ENCODE data around the gene RNF217. TPM values are rescaled to one million over a fixed set of nuclear protein-coding genes. Genes with fewer than 3 reads are reported as not detected.

Gene RNF217
- total RNA-seq, 2 experiments from 2014 or later = 1.7 to 2.4 TPM

DNA sequence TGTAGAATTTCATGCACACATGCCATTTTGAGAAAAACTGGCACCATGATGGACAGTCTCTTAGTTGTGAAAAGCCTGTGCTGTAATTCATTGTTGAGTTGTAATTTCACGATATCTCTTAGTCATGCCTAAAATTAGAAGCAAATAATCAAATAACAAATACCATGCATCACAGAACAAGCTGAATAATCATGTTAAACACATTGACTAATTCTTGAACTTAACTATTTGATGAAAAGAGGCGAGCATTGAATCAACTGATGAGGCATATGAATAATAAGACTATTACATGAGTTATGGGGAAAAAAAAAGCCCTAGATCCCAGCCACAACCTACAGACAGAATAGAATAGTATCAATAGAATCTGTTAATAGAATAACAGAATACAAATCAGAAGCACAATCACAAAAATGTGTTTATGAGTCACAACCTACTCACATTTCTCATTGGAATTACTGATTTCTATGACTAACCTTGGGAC lies 14.2 kb upstream of the RNF217 start:
- Mint-ChIP-seq H3K4me1 (peaks cover 4% of the 10 kb centered on the region), H3K9me3 (ENCODE audit: low read depth) (no peaks in the 10 kb centered on the region), H3K27me3 (peaks cover 8% of the 10 kb centered on the region), H3K27ac (no peak overlapping the region), H3K4me3 (no peak overlapping the region), H3K36me3 (ENCODE audit: low read depth) (no peaks in the 10 kb centered on the region)
- ChIA-PET POLR2A (no interaction called here), CTCF (interaction anchor here (0.7 kb wide), 1 partner anchor 30 kb away, joined by 5 read pairs; no protein-coding TSS in a partner anchor)
- DNase-seq = no peak
- no peak for ATAC-seq
- intact Hi-C loops (cut with DNase I, micrococcal nuclease) = no loop called here

DNA sequence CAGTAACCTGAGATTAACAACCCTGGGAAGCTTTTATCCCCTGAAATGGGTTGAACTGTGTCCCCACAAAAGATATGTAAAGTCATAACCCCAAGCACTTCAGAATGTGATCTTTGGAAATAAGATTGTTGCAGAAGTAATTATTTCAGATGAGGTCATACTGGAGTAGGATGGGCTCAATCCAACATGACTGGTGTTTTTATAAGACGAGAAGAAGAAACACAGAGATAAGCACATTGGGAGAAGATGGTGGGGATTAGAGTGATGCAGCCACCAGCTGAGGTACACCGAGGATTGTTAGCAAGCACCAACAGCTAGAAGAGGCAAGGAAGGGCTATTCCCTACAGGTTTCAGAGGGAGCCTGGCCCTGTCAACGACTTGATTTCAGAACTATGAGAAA lies 12.5 kb upstream of the RNF217 start:
- H3K9me3 Mint-ChIP-seq (ENCODE audit: low read depth) = no peaks in the 10 kb centered on the region

DNA sequence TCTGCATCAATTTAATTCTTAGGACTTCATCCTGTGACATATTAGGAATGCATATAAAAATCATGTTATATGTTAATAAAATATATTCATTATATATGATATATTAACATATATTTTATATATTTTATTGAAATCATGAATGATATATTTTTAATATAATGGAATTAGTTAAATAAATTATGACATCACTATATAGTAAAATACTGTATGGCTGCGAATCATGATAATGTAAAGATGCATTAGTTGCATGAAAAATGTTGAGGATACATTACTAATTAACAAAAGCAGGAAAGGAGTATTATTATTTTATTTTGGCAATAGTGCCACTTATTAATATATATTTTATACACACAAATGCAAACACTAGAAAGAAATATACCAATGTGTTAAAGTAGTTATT lies 8.4 kb upstream of the RNF217 start:
- Mint-ChIP-seq H3K9me3 (ENCODE audit: low read depth) (no peaks in the 10 kb centered on the region), H3K4me1 (peaks cover 2% of the 10 kb centered on the region), H3K36me3 (ENCODE audit: low read depth) (no peaks in the 10 kb centered on the region), H3K27ac (no peak overlapping the region), H3K27me3 (peaks cover 13% of the 10 kb centered on the region), H3K4me3 (no peak overlapping the region)
- intact Hi-C loops (cut with DNase I, micrococcal nuclease) = no loop called here
- POLR2A ChIA-PET = no interaction called here
- CTCF ChIA-PET = no interaction called here
- DNase-seq (no peak), ATAC-seq (no peak)

More for the DNA sequence above, 12.5 kb upstream of the RNF217 start:
- CTCF ChIA-PET = no interaction called here
- H3K4me3 Mint-ChIP-seq = no peak overlapping the region
- no peaks in the 10 kb centered on the region for H3K36me3 Mint-ChIP-seq (ENCODE audit: low read depth)
- DNase-seq (no peak), ATAC-seq (no peak)
- POLR2A ChIA-PET = no interaction called here
- no peak overlapping the region for H3K27ac Mint-ChIP-seq
- peaks cover 8% of the 10 kb centered on the region for H3K27me3 Mint-ChIP-seq
- H3K4me1 Mint-ChIP-seq = peaks cover 4% of the 10 kb centered on the region
- intact Hi-C loops (cut with DNase I, micrococcal nuclease) = no loop called here

DNA sequence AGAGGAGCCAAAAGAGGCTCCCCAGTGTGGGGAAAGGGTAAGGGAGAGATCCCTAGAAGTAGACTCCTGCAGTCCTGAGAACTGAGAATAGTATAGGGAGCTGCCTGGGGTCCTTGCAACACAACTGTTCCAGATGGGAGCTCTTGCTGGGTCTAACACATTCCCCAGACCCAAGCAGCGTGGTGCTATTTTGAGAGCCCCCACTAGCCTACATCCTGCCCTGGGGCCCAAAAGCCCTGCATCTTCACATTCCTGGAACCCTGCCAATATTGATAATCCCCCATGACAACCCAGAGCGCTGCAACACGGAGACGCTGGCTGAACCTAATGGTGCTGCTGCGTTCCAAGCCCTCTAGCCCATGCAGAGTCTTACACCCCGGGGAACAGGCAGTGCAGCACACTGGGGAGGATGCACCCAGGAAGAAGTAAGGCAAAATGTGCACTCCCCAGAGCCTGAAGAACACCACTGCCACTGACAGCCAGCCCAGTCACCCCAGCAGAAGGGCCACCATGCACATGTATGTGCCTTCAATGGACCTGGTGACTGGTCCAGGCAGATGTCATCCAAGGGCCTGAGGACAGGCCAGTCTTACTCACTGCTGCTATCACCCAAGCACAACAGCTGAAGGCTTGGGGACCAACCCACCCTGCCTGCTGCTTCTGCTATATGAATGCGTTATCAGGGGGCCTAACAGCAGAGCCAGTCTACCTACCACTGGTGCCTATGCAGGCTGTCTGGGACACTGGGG lies 7.0 kb upstream of the RNF217 start:
- Mint-ChIP-seq H3K4me3 (no peak overlapping the region), H3K9me3 (ENCODE audit: low read depth) (no peaks in the 10 kb centered on the region), H3K36me3 (ENCODE audit: low read depth) (no peaks in the 10 kb centered on the region), H3K4me1 (peaks cover 4% of the 10 kb centered on the region), H3K27me3 (peaks cover 19% of the 10 kb centered on the region), H3K27ac (no peak overlapping the region)
- ChIA-PET POLR2A (no interaction called here), CTCF (no interaction called here)
- intact Hi-C loops (cut with DNase I, micrococcal nuclease) = no loop called here
- no peak for DNase-seq
- no peak for ATAC-seq

DNA sequence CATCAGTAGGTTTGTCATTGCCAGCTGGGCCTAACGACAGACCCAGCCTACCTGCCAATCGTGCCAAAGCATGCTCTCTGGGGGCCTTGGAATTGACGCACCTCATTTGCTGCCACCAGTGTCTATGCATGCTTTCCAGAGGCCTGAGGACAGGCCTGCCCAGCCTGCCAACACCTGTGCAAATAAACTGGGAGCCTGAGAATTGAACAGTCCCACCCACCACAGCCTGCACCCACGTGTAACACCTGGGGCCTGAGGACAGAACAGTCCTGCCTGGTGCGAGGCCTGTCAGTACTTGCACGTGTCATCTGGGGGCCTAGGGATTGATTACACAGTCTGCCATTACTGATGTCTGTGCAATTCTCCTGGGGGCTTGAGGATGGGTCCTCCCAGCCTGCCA lies 6.2 kb upstream of the RNF217 start:
- Mint-ChIP-seq H3K9me3 (ENCODE audit: low read depth) (no peaks in the 10 kb centered on the region), H3K4me1 (peaks cover 4% of the 10 kb centered on the region), H3K27me3 (peaks cover 25% of the 10 kb centered on the region), H3K4me3 (no peak overlapping the region), H3K27ac (no peak overlapping the region), H3K36me3 (ENCODE audit: low read depth) (no peaks in the 10 kb centered on the region)
- intact Hi-C loops (cut with DNase I, micrococcal nuclease) = no loop called here
- no peak for DNase-seq
- ATAC-seq = no peak
- CTCF ChIA-PET = no interaction called here
- POLR2A ChIA-PET = no interaction called here

DNA sequence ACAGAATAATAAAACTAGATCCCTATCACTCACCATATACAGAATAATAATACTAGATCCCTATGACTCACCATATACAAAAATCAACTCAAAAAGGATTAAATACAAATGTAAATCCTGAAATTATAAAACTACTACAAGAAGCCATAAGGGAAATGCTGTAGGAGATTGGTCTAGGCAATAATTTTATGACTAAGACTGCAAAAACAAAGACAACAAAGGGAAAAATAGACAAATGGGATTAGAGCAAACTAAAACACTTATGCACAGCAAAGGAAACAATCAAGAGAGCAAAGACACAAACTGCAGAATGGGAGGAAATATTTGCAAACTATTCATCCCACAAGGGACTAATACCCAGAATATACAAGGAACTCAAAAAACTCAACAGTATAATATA lies 4.1 kb upstream of the RNF217 start:
- Mint-ChIP-seq H3K36me3 (ENCODE audit: low read depth) (no peaks in the 10 kb centered on the region), H3K27ac (no peak overlapping the region), H3K4me1 (peaks cover 12% of the 10 kb centered on the region), H3K27me3 (peaks cover 34% of the 10 kb centered on the region), H3K4me3 (no peak overlapping the region), H3K9me3 (ENCODE audit: low read depth) (no peaks in the 10 kb centered on the region)
- no peak for DNase-seq
- ChIA-PET POLR2A (no interaction called here), CTCF (no interaction called here)
- no peak for ATAC-seq
- intact Hi-C loops (cut with DNase I, micrococcal nuclease) = no loop called here

DNA sequence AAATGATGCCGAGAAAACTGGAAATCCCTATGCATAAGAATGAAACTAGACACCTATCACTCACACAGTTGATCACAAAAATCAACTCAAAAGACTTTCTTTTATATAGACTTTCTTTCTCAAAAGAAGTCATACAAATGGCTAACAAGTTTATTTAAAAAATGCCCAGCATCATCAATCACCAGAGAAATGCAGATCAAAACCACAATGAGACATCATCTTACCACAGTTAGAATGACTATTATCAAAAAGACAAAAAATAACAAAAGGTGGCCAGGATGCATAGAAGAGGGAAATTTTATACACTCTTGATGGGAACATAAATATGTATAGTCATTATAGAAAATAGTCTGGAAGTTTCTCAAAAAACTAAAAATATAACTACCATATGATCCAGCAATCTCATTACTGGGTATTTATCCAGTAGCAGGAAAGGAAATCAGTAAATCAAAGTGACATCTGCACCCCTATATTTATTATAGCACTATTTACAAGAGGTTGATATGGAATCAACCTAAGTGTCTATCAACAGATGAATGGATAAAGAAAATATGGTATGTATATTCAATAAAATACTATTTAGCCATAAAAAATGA lies 3.4 kb upstream of the RNF217 start:
- intact Hi-C loops (cut with DNase I, micrococcal nuclease) = no loop called here
- no peak for DNase-seq
- peaks cover 17% of the 10 kb centered on the region for H3K4me1 Mint-ChIP-seq
- POLR2A ChIA-PET = no interaction called here
- peak; percentile 24 for ATAC-seq
- H3K27me3 Mint-ChIP-seq = peaks cover 39% of the 10 kb centered on the region
- no peaks in the 10 kb centered on the region for H3K9me3 Mint-ChIP-seq (ENCODE audit: low read depth)
- H3K4me3 Mint-ChIP-seq = no peak overlapping the region
- CTCF ChIA-PET = no interaction called here
- H3K36me3 Mint-ChIP-seq (ENCODE audit: low read depth) = no peaks in the 10 kb centered on the region
- no peak overlapping the region for H3K27ac Mint-ChIP-seq

DNA sequence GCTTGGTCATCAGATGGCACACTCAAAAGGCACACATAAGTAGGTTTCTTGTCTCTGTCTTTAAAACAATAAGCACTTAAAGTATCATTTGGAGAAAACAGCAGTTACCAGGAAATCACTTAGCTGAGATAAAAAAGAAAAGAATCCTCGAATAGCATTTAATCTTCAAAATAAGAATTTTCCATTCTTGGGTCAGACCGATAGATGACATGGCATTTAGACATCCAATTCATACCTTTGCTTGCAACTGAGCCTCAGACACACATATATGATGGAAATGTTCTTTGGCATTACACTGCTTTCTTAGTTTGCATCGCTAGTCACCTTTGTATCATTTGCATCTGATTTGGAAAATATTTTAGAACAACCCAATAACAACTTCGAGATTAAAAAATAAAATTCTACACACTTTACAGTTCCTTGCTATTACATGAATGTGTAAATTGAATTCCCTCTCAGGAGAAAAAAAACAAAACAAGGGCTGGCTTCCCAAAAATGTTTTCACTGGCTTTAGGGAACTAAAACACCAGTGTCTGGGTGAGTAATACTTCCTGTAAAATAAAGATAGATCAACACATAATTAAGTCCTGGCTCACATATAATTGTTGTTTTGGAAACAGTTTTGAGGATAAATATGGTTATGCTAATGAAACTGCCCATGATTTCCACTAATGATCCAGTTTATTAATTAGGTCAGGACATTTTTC lies 1.3 kb upstream of the RNF217 start:
- CTCF ChIA-PET = no interaction called here
- Mint-ChIP-seq H3K4me3 (peak overlapping the region; percentile 70), H3K4me1 (peaks cover 19% of the 10 kb centered on the region), H3K9me3 (ENCODE audit: low read depth) (no peaks in the 10 kb centered on the region), H3K27ac (no peak overlapping the region), H3K27me3 (peaks cover 48% of the 10 kb centered on the region), H3K36me3 (ENCODE audit: low read depth) (no peaks in the 10 kb centered on the region)
- ATAC-seq = no peak
- DNase-seq = no peak
- intact Hi-C loops (cut with DNase I, micrococcal nuclease) = loop anchor here in 1 of 2 experiments (5.0 kb wide), 1 partner anchor 151 kb away; no protein-coding TSS in a partner anchor
- POLR2A ChIA-PET = no interaction called here

DNA sequence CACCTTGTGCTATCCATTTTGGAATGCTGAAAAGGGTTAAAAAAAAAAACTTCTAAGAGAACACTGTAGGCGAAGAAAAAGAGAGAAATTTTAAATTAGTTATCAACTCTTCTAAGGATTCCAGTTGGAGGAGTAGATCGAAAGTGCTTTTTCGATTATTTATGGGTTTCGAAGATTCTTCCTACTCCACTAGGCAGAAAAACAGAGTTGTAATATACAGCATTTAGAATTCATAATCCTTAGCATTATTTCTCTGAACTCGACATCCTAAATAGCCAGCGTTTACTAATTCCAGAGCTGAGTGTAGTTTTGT lies 817 bp upstream of the RNF217 start:
- H3K9me3 Mint-ChIP-seq (ENCODE audit: low read depth) = no peaks in the 10 kb centered on the region
- peak overlapping the region; percentile 28 for H3K27ac Mint-ChIP-seq
- no peak for ATAC-seq
- peaks cover 21% of the 10 kb centered on the region for H3K4me1 Mint-ChIP-seq
- H3K4me3 Mint-ChIP-seq = peak overlapping the region; percentile 70
- DNase-seq = no peak
- ChIA-PET CTCF (no interaction called here), POLR2A (no interaction called here)
- intact Hi-C loops (cut with DNase I, micrococcal nuclease) = loop anchor here in 1 of 2 experiments (5.0 kb wide), 1 partner anchor 151 kb away; no protein-coding TSS in a partner anchor
- H3K27me3 Mint-ChIP-seq = peaks cover 49% of the 10 kb centered on the region
- H3K36me3 Mint-ChIP-seq (ENCODE audit: low read depth) = no peaks in the 10 kb centered on the region

DNA sequence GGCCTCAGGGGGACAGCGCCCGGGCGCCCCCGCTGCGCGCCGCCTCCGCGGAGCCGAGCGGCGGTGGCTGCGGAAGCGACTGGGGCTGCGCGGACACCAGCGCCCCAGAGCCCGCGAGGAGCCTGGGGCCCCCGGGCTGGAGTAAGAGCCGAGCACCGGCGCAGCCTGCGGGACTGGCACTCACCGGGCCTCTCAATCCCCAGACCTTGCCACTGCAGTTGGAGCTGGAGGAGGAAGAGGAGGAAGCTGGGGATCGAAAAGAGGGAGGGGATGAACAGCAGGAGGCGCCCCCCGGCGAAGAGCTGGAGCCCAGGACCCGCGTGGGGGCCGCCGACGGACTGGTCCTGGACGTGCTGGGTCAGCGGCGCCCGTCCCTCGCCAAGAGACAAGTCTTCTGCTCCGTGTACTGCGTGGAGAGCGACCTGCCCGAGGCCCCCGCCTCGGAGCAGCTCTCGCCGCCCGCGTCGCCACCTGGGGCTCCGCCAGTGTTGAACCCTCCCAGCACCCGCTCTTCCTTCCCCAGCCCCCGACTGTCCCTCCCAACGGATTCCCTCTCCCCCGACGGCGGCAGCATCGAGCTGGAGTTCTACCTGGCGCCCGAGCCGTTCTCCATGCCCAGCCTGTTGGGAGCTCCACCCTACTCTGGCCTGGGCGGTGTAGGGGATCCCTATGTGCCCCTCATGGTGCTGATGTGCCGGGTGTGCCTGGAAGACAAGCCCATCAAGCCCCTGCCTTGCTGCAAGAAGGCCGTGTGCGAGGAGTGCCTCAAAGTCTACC lies 590 bp downstream of the RNF217 start:
- H3K27ac Mint-ChIP-seq = no peak overlapping the region
- H3K4me1 Mint-ChIP-seq = peaks cover 21% of the 10 kb centered on the region
- peak; percentile 38 for DNase-seq
- intact Hi-C loops (cut with DNase I, micrococcal nuclease) = loop anchor here in 1 of 2 experiments (5.0 kb wide), 1 partner anchor 149 kb away; no protein-coding TSS in a partner anchor
- no peaks in the 10 kb centered on the region for H3K9me3 Mint-ChIP-seq (ENCODE audit: low read depth)
- ChIA-PET POLR2A (no interaction called here), CTCF (interaction anchor here (0.6 kb wide), 1 partner anchor 28 kb away, joined by 3 read pairs; no protein-coding TSS in a partner anchor)
- H3K36me3 Mint-ChIP-seq (ENCODE audit: low read depth) = no peaks in the 10 kb centered on the region
- H3K4me3 Mint-ChIP-seq = peak overlapping the region; percentile 51
- peaks cover 42% of the 10 kb centered on the region for H3K27me3 Mint-ChIP-seq
- peak; percentile 47 for ATAC-seq

DNA sequence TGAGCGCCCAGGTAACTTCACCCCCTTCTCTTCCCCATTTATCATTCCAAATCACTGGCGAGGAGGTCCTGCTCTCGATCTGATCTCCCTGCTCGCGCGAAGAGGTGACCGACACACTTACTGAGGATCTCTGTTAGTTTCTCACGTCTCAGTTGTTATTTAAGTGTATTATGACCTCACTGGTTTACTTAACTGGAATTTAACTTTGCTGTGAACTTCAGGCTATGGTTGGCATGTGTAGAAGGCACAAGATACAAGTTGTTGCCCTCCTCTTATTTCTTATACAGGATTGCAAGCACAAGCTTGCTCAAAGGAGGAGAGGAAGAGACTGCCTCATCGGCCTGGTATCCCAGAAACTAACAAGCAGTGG lies 1.2 kb downstream of the RNF217 start:
- CTCF ChIA-PET = interaction anchor here (0.6 to 0.8 kb wide), 2 partner anchors 97 to 203 kb away, joined by 3 read pairs; no protein-coding TSS in a partner anchor

More for the DNA sequence above, 1.2 kb downstream of the RNF217 start:
- H3K4me3 Mint-ChIP-seq = peak overlapping the region; percentile 51
- no peak for ATAC-seq
- H3K27me3 Mint-ChIP-seq = peaks cover 45% of the 10 kb centered on the region
- peaks cover 21% of the 10 kb centered on the region for H3K4me1 Mint-ChIP-seq
- H3K9me3 Mint-ChIP-seq (ENCODE audit: low read depth) = no peaks in the 10 kb centered on the region
- H3K27ac Mint-ChIP-seq = no peak overlapping the region
- POLR2A ChIA-PET = no interaction called here
- intact Hi-C loops (cut with DNase I, micrococcal nuclease) = loop anchor here in 1 of 2 experiments (5.0 kb wide), 1 partner anchor 149 kb away; no protein-coding TSS in a partner anchor
- H3K36me3 Mint-ChIP-seq (ENCODE audit: low read depth) = no peaks in the 10 kb centered on the region
- no peak for DNase-seq
